Sigmoid colon (tissue), 7 donors: ENCODE data around the gene ROM1. TPM values are rescaled to one million over a fixed set of nuclear protein-coding genes. Genes with fewer than 3 reads are reported as not detected.

Source experiments
- DNase-seq: peaks from one replicate; pipeline ENCODE4 v3.0.0-alpha.2; 2019
- H3K27ac ChIP-seq, 4 donors: fragments of 200-600 bp; sonication (generic); one replicate each; pipeline ENCODE4 v1.5.1; 2016 to 2019; ENCODE audit warnings: mild to moderate bottlenecking in 1 of 4
- H3K27me3 ChIP-seq, 3 donors: fragments of 200-600 bp; sonication (generic); one replicate each; pipeline ENCODE4 v1.5.1; 2019; ENCODE audit warnings: mild to moderate bottlenecking in 1 of 3
- H3K36me3 ChIP-seq, 4 donors: fragments of 200-600 bp; sonication (generic); one replicate each; pipeline ENCODE4 v1.5.1; 2016 to 2019
- H3K4me1 ChIP-seq, 4 donors: fragments of 200-600 bp; sonication (generic); one replicate each; pipeline ENCODE4 v1.5.1; 2017 to 2019
- H3K4me3 ChIP-seq, 4 donors: fragments of 200-600 bp; sonication (generic); one replicate each; pipeline ENCODE4 v1.5.1; 2017 to 2019; ENCODE audit warnings: mild to moderate bottlenecking in 2 of 4, moderate library complexity in 1 of 4
- H3K9me3 ChIP-seq, 4 donors: fragments of 200-600 bp in 3 of 4; sonication (generic) in 3 of 4; one replicate each; pipeline versions ENCODE4 v1.5.1 to v1.6.1; 2013 to 2019
- CTCF ChIP-seq, 4 experiments: fragments of 450-650 bp in 3 of 4; fragments of 200-600 bp in 1 of 4; IDR thresholded peaks; one replicate each; pipeline ENCODE4 v1.5.1; 2016 to 2019; ENCODE audit warnings: antibody characterized with exemption in 4 of 4, mild to moderate bottlenecking in 3 of 4, moderate library complexity in 2 of 4
- EP300 ChIP-seq, 4 donors: sonication (generic); formaldehyde crosslinking; IDR thresholded peaks; one replicate each; pipeline ENCODE4 v1.6.1; 2017; ENCODE audit warnings: antibody characterized with exemption in 4 of 4
- POLR2A ChIP-seq, 2 donors: fragments of 450-650 bp; IDR thresholded peaks; one replicate each; pipeline ENCODE4 v1.6.1; 2016; ENCODE audit warnings: antibody characterized with exemption in 2 of 2, mild to moderate bottlenecking in 2 of 2, moderate library complexity in 2 of 2
- POLR2AphosphoS5 ChIP-seq, 4 donors: sonication (generic); formaldehyde crosslinking; IDR thresholded peaks; one replicate each; pipeline ENCODE4 v1.6.1; 2017; ENCODE audit warnings: antibody characterized with exemption in 4 of 4
- WGBS, 2 donors: extraction: QIAGEN DNeasy Blood & Tissue Kit; methylation state at CpG; one replicate each; pipeline ENCODE4 v1.1.7; 2013; 5-methylcytosine and 5-hydroxymethylcytosine counted together
- intact Hi-C: fragments of 100-400 bp; cut with DNase I; formaldehyde crosslinking; loops from one replicate; pipeline ENCODE4 v1.15.1; 2023
- polyA plus RNA-seq, 3 donors: library from polyadenylated mRNA; stranded (reverse); fragments of 200-250 nt; gene quantifications; one replicate each; pipeline ENCODE4 v1.2.3, GENCODE V29; 2013
- total RNA-seq, 4 donors: library from RNA; depleted of rRNA; stranded (reverse); fragments of >200 nt; gene quantifications; one replicate each; pipeline ENCODE4 v1.1.0, GENCODE V29; 2016
- donor health status: healthy with polysubstance abuse.
- donor health status: Bipolar disorder and iron deficiency.
- donor health status: healthy.

Gene ROM1
- total and polyA plus RNA-seq, 7 donors = 3.0 to 14.2 (median 7.1) TPM

- no peak overlapping the region for H3K27ac ChIP-seq
- no peak for DNase-seq
- H3K36me3 ChIP-seq = peaks cover 0 to 68% (median 5%) of the 10 kb centered on the region in 4 donors
- no peaks in the 10 kb centered on the region for H3K9me3 ChIP-seq
- 82 to 84% methylated on average over 4 of the region's 4 CpGs for WGBS, 2 donors
- H3K4me3 ChIP-seq = no peak overlapping the region
- H3K27me3 ChIP-seq = no peaks in the 10 kb centered on the region
- TF ChIP-seq POLR2A (IDR thresholded peaks at IDR 0.05) = no peak
- no peak for TF ChIP-seq EP300 (IDR thresholded peaks at IDR 0.05)
- no peak for TF ChIP-seq POLR2AphosphoS5 (IDR thresholded peaks at IDR 0.05)
- no peak for TF ChIP-seq CTCF (IDR thresholded peaks at IDR 0.05)
- intact Hi-C loops = no loop called here
- peaks cover 0 to 29% (median 23%) of the 10 kb centered on the region in 4 donors for H3K4me1 ChIP-seq
These were observed 5.3 kb upstream of the ROM1 start for GRCh38 chr11:62607714-62608113.

- Histone ChIP-seq H3K4me3 (no peak overlapping the region), H3K27ac (no peak overlapping the region), H3K4me1 (peaks cover 0 to 30% (median 24%) of the 10 kb centered on the region in 4 donors), H3K36me3 (peaks cover 0 to 67% (median 5%) of the 10 kb centered on the region in 4 donors), H3K27me3 (no peaks in the 10 kb centered on the region), H3K9me3 (no peaks in the 10 kb centered on the region)
- 93 to 94% methylated on average over 12 of the region's 12 CpGs for WGBS, 2 donors
- intact Hi-C loops = no loop called here
- DNase-seq = no peak
- TF ChIP-seq EP300 (IDR thresholded peaks at IDR 0.05) = no peak
- no peak for TF ChIP-seq POLR2AphosphoS5 (IDR thresholded peaks at IDR 0.05)
- TF ChIP-seq CTCF (IDR thresholded peaks at IDR 0.05) = no peak
- no peak for TF ChIP-seq POLR2A (IDR thresholded peaks at IDR 0.05)
These were observed 4.3 kb upstream of the ROM1 start for GRCh38 chr11:62608776-62609175.

- 90 to 94% methylated on average over 6 of the region's 6 CpGs for WGBS, 2 donors
- peaks cover 0 to 30% (median 24%) of the 10 kb centered on the region in 4 donors for H3K4me1 ChIP-seq
- no peaks in the 10 kb centered on the region for H3K27me3 ChIP-seq
- H3K36me3 ChIP-seq = peaks cover 0 to 62% (median 5%) of the 10 kb centered on the region in 4 donors
- H3K9me3 ChIP-seq = no peaks in the 10 kb centered on the region
- TF ChIP-seq EP300 (IDR thresholded peaks at IDR 0.05) (no peak), POLR2A (IDR thresholded peaks at IDR 0.05) (no peak), POLR2AphosphoS5 (IDR thresholded peaks at IDR 0.05) (no peak), CTCF (IDR thresholded peaks at IDR 0.05) (no peak)
- no peak overlapping the region for H3K27ac ChIP-seq
- no peak for DNase-seq
- H3K4me3 ChIP-seq = no peak overlapping the region
- intact Hi-C loops = loop anchor here (5.0 kb wide), 2 partner anchors 57 to 97 kb away; partner anchors contain the start of genes BSCL2, C11orf98, CSKMT and GNG3
These were observed 2.7 kb upstream of the ROM1 start for GRCh38 chr11:62610403-62610802.

- DNase-seq = no peak
- TF ChIP-seq EP300 (IDR thresholded peaks at IDR 0.05) (no peak), POLR2AphosphoS5 (IDR thresholded peaks at IDR 0.05) (no peak), POLR2A (IDR thresholded peaks at IDR 0.05) (no peak), CTCF (IDR thresholded peaks at IDR 0.05) (no peak)
- 75 to 79% methylated on average over 28 of the region's 28 CpGs for WGBS, 2 donors
- H3K27me3 ChIP-seq = no peaks in the 10 kb centered on the region
- peak overlapping the region; percentile 53 to 82 (median 62) for H3K4me3 ChIP-seq
- H3K4me1 ChIP-seq = peaks cover 0 to 30% (median 24%) of the 10 kb centered on the region in 4 donors
- H3K36me3 ChIP-seq = peaks cover 0 to 61% (median 2%) of the 10 kb centered on the region in 4 donors
- intact Hi-C loops = loop anchor here (5.0 kb wide), 2 partner anchors 56 to 96 kb away; partner anchors contain the start of genes BSCL2, C11orf98, CSKMT and GNG3
- no peaks in the 10 kb centered on the region for H3K9me3 ChIP-seq
- H3K27ac ChIP-seq = peak overlapping the region; percentile 88 to 100 (median 96)
These were observed 2.0 kb upstream of the ROM1 start for GRCh38 chr11:62610814-62611704.
